GM23248 (cell line): ENCODE data around the gene GJB6.

ENCODE experiments used
- EZH2 ChIP-seq: fragments of 200-600 bp; sonication (generic); IDR thresholded peaks from 2 replicates; pipeline ENCODE4 v1.6.1; 2018; ENCODE audit warnings: antibody characterized with exemption, mild to moderate bottlenecking; ENCODE audit not compliant: insufficient read depth, poor library complexity, severe bottlenecking
- EZH2phosphoT487 ChIP-seq: fragments of 200-600 bp; sonication (generic); IDR thresholded peaks from 2 replicates; pipeline ENCODE4 v1.6.1; 2018; ENCODE audit warnings: antibody characterized with exemption, moderate library complexity, mild to moderate bottlenecking, low read depth; ENCODE audit not compliant: insufficient read depth

DNA sequence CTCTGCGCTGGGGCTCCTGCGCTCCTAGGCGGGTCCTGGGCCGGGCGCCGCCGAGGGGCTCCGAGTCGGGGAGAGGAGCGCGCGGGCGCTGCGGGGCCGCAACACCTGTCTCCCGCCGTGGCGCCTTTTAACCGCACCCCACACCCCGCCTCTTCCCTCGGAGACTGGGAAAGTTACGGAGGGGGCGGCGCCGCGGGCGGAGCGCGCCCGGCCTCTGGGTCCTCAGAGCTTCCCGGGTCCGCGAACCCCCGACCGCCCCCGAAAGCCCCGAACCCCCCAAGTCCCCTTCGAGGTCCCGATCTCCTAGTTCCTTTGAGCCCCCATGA lies 39.3 kb downstream of the GJB6 start, which contains the start of gene GJB2:
- no peak for TF ChIP-seq EZH2
- no peak for TF ChIP-seq EZH2phosphoT487
